Measurements from ENCODE around the gene FHIT.

- TF ChIP-seq CTCF (IDR thresholded peaks at IDR 0.05) (no peak), POLR2A (IDR thresholded peaks at IDR 0.05) (no peak)
These were observed 1325.3 kb downstream of the FHIT start for GRCh38 chr3:59925946-59926345.
